Upper lobe of left lung (tissue), 4 donors: ENCODE data around the gene ETS1.

Experiments used
- EP300 ChIP-seq, 4 donors: sonication (generic); formaldehyde crosslinking; IDR thresholded peaks; one replicate each; pipeline ENCODE4 v1.5.1; 2017; ENCODE audit warnings: antibody characterized with exemption in 4 of 4, control low read depth in 2 of 4
- POLR2A ChIP-seq, 4 donors: fragments of 450-650 bp; IDR thresholded peaks; one replicate each; pipeline ENCODE4 v1.5.1; 2016 to 2017; ENCODE audit warnings: antibody characterized with exemption in 4 of 4, mild to moderate bottlenecking in 2 of 4
- TF ChIP-seq, protein P1 (sequence below), 6 experiments: fragments of 450-650 bp in 4 of 6; fragments of 200-600 bp in 2 of 6; sonication (generic) in 2 of 6; IDR thresholded peaks; one replicate each; pipeline ENCODE4 v1.5.1; 2016 to 2019; ENCODE audit warnings: antibody characterized with exemption in 6 of 6

- TF ChIP-seq, protein P1, sequence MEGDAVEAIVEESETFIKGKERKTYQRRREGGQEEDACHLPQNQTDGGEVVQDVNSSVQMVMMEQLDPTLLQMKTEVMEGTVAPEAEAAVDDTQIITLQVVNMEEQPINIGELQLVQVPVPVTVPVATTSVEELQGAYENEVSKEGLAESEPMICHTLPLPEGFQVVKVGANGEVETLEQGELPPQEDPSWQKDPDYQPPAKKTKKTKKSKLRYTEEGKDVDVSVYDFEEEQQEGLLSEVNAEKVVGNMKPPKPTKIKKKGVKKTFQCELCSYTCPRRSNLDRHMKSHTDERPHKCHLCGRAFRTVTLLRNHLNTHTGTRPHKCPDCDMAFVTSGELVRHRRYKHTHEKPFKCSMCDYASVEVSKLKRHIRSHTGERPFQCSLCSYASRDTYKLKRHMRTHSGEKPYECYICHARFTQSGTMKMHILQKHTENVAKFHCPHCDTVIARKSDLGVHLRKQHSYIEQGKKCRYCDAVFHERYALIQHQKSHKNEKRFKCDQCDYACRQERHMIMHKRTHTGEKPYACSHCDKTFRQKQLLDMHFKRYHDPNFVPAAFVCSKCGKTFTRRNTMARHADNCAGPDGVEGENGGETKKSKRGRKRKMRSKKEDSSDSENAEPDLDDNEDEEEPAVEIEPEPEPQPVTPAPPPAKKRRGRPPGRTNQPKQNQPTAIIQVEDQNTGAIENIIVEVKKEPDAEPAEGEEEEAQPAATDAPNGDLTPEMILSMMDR (IDR thresholded peaks at IDR 0.05), result no peak
- TF ChIP-seq EP300 (IDR thresholded peaks at IDR 0.05), result no peak
- no peak for TF ChIP-seq POLR2A (IDR thresholded peaks at IDR 0.05)
Observed at GRCh38 chr11:128625326-128625725, 38.0 kb upstream of the ETS1 start.
